ENCODE measurements around the gene INHA.

Gene INHA

DNA sequence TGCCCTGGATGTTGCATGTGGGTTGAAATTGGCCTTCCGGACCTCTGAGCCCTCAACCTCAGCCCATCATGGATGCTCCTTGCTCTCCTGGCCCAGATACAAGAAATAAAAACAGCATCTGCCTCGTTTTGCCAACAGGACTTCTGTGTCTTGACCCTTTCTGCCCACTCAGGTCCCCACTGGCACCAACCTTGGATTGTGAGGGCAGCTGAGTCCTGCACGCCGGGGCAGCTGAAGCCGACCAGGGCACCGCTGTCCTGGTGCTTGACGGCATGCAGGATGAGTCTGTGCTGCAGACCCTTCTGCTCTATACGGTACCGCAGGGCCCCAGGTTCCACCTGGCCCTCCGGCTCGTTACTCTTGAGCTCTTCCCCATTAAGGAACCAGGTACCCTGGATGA is 5.5 kb upstream of the INHA start:
- TF ChIP-seq ZNF8 (CRISPR knock-in tag; IDR thresholded peaks at IDR 0.05) = no peak
- TF ChIP-seq SNAI2 (CRISPR knock-in tag; IDR thresholded peaks at IDR 0.05) = no peak
- ATAC-seq = no peak

DNA sequence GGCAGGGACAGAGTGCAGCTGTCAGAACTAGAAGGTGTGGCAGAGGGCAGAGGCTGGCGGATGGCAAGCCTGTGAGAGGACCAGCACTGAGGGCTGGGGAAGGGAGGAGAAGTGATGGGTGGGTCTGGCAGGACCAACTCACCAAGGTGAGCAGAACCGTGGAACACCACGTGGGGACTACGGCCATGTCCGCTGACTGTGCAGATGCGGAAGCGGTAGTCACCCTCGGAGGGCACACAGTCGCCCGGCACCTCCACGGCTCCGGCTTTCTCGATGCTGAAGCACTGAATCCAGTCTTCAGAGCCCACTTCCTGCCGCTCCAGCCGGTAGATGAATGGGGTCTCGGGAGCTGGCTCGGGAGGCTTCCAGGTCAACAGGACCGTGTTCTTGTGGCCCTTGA is 5.0 kb upstream of the INHA start:
- no peak for TF ChIP-seq ZNF70 (CRISPR knock-in tag; IDR thresholded peaks at IDR 0.05)
- TF ChIP-seq TCF4 (CRISPR knock-in tag; IDR thresholded peaks at IDR 0.05; ENCODE audit: borderline replicate concordance) = no peak
- no peak for TF ChIP-seq SNAI2 (CRISPR knock-in tag; IDR thresholded peaks at IDR 0.05)
- no peak for TF ChIP-seq ZNF565 (CRISPR knock-in tag; conservative IDR thresholded peaks at IDR 0.05; ENCODE audit: low read depth)
- TF ChIP-seq, protein P1, sequence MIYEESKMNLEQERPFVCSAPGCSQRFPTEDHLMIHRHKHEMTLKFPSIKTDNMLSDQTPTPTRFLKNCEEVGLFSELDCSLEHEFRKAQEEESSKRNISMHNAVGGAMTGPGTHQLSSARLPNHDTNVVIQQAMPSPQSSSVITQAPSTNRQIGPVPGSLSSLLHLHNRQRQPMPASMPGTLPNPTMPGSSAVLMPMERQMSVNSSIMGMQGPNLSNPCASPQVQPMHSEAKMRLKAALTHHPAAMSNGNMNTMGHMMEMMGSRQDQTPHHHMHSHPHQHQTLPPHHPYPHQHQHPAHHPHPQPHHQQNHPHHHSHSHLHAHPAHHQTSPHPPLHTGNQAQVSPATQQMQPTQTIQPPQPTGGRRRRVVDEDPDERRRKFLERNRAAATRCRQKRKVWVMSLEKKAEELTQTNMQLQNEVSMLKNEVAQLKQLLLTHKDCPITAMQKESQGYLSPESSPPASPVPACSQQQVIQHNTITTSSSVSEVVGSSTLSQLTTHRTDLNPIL (CRISPR knock-in tag; IDR thresholded peaks at IDR 0.05; ENCODE audit: low read depth) = no peak
- no peak for TF ChIP-seq GLIS3 (CRISPR knock-in tag; IDR thresholded peaks at IDR 0.05)
- TF ChIP-seq TOX (CRISPR knock-in tag; IDR thresholded peaks at IDR 0.05; ENCODE audit: borderline replicate concordance) = no peak
- TF ChIP-seq, protein P2, sequence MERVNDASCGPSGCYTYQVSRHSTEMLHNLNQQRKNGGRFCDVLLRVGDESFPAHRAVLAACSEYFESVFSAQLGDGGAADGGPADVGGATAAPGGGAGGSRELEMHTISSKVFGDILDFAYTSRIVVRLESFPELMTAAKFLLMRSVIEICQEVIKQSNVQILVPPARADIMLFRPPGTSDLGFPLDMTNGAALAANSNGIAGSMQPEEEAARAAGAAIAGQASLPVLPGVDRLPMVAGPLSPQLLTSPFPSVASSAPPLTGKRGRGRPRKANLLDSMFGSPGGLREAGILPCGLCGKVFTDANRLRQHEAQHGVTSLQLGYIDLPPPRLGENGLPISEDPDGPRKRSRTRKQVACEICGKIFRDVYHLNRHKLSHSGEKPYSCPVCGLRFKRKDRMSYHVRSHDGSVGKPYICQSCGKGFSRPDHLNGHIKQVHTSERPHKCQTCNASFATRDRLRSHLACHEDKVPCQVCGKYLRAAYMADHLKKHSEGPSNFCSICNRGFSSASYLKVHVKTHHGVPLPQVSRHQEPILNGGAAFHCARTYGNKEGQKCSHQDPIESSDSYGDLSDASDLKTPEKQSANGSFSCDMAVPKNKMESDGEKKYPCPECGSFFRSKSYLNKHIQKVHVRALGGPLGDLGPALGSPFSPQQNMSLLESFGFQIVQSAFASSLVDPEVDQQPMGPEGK (CRISPR knock-in tag; IDR thresholded peaks at IDR 0.05; ENCODE audit: borderline replicate concordance) = no peak
- TF ChIP-seq, protein P3, sequence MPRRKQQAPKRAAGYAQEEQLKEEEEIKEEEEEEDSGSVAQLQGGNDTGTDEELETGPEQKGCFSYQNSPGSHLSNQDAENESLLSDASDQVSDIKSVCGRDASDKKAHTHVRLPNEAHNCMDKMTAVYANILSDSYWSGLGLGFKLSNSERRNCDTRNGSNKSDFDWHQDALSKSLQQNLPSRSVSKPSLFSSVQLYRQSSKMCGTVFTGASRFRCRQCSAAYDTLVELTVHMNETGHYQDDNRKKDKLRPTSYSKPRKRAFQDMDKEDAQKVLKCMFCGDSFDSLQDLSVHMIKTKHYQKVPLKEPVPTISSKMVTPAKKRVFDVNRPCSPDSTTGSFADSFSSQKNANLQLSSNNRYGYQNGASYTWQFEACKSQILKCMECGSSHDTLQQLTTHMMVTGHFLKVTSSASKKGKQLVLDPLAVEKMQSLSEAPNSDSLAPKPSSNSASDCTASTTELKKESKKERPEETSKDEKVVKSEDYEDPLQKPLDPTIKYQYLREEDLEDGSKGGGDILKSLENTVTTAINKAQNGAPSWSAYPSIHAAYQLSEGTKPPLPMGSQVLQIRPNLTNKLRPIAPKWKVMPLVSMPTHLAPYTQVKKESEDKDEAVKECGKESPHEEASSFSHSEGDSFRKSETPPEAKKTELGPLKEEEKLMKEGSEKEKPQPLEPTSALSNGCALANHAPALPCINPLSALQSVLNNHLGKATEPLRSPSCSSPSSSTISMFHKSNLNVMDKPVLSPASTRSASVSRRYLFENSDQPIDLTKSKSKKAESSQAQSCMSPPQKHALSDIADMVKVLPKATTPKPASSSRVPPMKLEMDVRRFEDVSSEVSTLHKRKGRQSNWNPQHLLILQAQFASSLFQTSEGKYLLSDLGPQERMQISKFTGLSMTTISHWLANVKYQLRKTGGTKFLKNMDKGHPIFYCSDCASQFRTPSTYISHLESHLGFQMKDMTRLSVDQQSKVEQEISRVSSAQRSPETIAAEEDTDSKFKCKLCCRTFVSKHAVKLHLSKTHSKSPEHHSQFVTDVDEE (CRISPR knock-in tag; IDR thresholded peaks at IDR 0.05) = no peak
- no peak for TF ChIP-seq OSR1 (CRISPR knock-in tag; IDR thresholded peaks at IDR 0.05)
- TF ChIP-seq, protein P4, sequence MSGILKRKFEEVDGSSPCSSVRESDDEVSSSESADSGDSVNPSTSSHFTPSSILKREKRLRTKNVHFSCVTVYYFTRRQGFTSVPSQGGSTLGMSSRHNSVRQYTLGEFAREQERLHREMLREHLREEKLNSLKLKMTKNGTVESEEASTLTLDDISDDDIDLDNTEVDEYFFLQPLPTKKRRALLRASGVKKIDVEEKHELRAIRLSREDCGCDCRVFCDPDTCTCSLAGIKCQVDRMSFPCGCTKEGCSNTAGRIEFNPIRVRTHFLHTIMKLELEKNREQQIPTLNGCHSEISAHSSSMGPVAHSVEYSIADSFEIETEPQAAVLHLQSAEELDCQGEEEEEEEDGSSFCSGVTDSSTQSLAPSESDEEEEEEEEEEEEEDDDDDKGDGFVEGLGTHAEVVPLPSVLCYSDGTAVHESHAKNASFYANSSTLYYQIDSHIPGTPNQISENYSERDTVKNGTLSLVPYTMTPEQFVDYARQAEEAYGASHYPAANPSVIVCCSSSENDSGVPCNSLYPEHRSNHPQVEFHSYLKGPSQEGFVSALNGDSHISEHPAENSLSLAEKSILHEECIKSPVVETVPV (CRISPR knock-in tag; IDR thresholded peaks at IDR 0.05) = no peak
- no peak for ATAC-seq

DNA sequence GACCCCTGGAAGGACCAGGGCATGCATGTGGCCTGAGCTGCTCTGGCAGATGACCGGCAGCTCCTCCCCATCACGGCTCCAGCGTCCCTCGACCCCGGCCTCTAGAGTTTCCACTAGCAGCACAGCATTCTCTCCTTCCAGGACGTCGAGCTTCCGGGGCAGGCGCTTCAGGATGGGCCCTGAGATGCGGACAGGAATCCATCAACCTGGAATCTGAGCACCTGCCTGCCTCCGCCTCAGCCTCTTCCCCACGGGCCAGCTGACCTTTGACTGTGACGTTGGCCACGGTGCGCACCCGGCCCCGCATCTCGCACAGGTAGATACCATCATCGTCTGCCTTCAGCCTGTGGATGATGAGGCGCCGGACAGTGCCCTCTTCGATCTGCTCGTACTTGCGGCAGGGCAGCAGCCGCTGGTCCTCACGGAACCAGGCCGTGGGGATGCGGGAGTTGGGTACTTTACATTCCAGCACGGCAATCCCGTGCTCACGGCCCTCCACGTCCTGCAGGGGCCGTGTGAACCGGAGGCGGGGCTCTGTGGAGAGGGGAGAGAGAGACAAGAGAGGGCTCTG is 4.2 kb upstream of the INHA start:
- TF ChIP-seq ZNF8 (CRISPR knock-in tag; IDR thresholded peaks at IDR 0.05) (no peak), ESRRG (CRISPR knock-in tag; IDR thresholded peaks at IDR 0.05) (no peak), BACH2 (CRISPR knock-in tag; IDR thresholded peaks at IDR 0.05; ENCODE audit: borderline replicate concordance) (no peak), RARB (CRISPR knock-in tag; IDR thresholded peaks at IDR 0.05) (no peak), TOX (CRISPR knock-in tag; IDR thresholded peaks at IDR 0.05; ENCODE audit: borderline replicate concordance) (no peak), ZC3H10 (CRISPR knock-in tag; IDR thresholded peaks at IDR 0.05) (no peak), TCF4 (CRISPR knock-in tag; IDR thresholded peaks at IDR 0.05; ENCODE audit: borderline replicate concordance) (no peak), ZFP30 (CRISPR knock-in tag; IDR thresholded peaks at IDR 0.05) (no peak), SNAI2 (CRISPR knock-in tag; IDR thresholded peaks at IDR 0.05) (no peak), ZFP3 (CRISPR knock-in tag; IDR thresholded peaks at IDR 0.05) (no peak), ISL1 (CRISPR knock-in tag; IDR thresholded peaks at IDR 0.05) (no peak), ZNF565 (CRISPR knock-in tag; conservative IDR thresholded peaks at IDR 0.05; ENCODE audit: low read depth) (no peak), CSDC2 (CRISPR knock-in tag; IDR thresholded peaks at IDR 0.05) (no peak)
- TF ChIP-seq, protein P5, sequence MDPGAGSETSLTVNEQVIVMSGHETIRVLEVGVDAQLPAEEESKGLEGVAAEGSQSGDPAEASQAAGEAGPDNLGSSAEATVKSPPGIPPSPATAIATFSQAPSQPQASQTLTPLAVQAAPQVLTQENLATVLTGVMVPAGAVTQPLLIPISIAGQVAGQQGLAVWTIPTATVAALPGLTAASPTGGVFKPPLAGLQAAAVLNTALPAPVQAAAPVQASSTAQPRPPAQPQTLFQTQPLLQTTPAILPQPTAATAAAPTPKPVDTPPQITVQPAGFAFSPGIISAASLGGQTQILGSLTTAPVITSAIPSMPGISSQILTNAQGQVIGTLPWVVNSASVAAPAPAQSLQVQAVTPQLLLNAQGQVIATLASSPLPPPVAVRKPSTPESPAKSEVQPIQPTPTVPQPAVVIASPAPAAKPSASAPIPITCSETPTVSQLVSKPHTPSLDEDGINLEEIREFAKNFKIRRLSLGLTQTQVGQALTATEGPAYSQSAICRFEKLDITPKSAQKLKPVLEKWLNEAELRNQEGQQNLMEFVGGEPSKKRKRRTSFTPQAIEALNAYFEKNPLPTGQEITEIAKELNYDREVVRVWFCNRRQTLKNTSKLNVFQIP (CRISPR knock-in tag; IDR thresholded peaks at IDR 0.05; ENCODE audit: borderline replicate concordance, low read depth) = no peak
- TF ChIP-seq, protein P3 (CRISPR knock-in tag; IDR thresholded peaks at IDR 0.05) = no peak
- TF ChIP-seq, protein P1 (CRISPR knock-in tag; IDR thresholded peaks at IDR 0.05; ENCODE audit: low read depth) = no peak
- TF ChIP-seq, protein P2 (CRISPR knock-in tag; IDR thresholded peaks at IDR 0.05; ENCODE audit: borderline replicate concordance) = no peak
- ATAC-seq = no peak
